ENCODE results near the gene KCNK3.
A peak's percentile ranks its signal among the peaks of the same experiment; 100 is the strongest.

Gene KCNK3

GRCh38 chr2:26691881-26692278 is 642 bp upstream of the KCNK3 start:
- DNase-seq = no peak

GRCh38 chr2:26692897-26693849 is 651 bp downstream of the KCNK3 start:
- peak; percentile 42 for DNase-seq

GRCh38 chr2:26694001-26694400 is 1.5 kb downstream of the KCNK3 start:
- DNase-seq = no peak

- no peak for DNase-seq
These were observed 3.9 kb downstream of the KCNK3 start for GRCh38 chr2:26696351-26696816.

- no peak for DNase-seq
These were observed 4.9 kb downstream of the KCNK3 start for GRCh38 chr2:26697425-26697824.

- DNase-seq = no peak
These were observed 6.8 kb downstream of the KCNK3 start for GRCh38 chr2:26699295-26699694.

- no peak for DNase-seq
These were observed 7.6 kb downstream of the KCNK3 start for GRCh38 chr2:26700078-26700477.

- no peak for DNase-seq
These were observed 9.1 kb downstream of the KCNK3 start for GRCh38 chr2:26701596-26701995.

GRCh38 chr2:26702025-26702424 is 9.5 kb downstream of the KCNK3 start:
- no peak for DNase-seq

GRCh38 chr2:26704441-26704977 is 12.0 kb downstream of the KCNK3 start:
- no peak for DNase-seq

GRCh38 chr2:26705126-26705525 is 12.6 kb downstream of the KCNK3 start:
- no peak for DNase-seq

- DNase-seq = no peak
These were observed 13.6 kb downstream of the KCNK3 start for GRCh38 chr2:26706093-26706492.

GRCh38 chr2:26706616-26707473 is 14.3 kb downstream of the KCNK3 start:
- DNase-seq = no peak

GRCh38 chr2:26707747-26708146 is 15.2 kb downstream of the KCNK3 start:
- DNase-seq = no peak

GRCh38 chr2:26708457-26708856 is 15.9 kb downstream of the KCNK3 start:
- no peak for DNase-seq

- no peak for DNase-seq
These were observed 17.0 kb downstream of the KCNK3 start for GRCh38 chr2:26709323-26710110.

GRCh38 chr2:26710145-26710544 is 17.6 kb downstream of the KCNK3 start:
- no peak for DNase-seq

- DNase-seq = no peak
These were observed 18.4 kb downstream of the KCNK3 start for GRCh38 chr2:26710743-26711456.

- DNase-seq = no peak
These were observed 19.1 kb downstream of the KCNK3 start for GRCh38 chr2:26711457-26712161.

GRCh38 chr2:26712486-26713465 is 20.3 kb downstream of the KCNK3 start:
- DNase-seq = no peak

Data from NCI-H526 treated with DMSO at 0.1 percent for 48 hours (cell line).